Lower leg skin (tissue), 4 donors: ENCODE results near the gene SLC9A9. TPM values are rescaled to one million over a fixed set of nuclear protein-coding genes. Genes with fewer than 3 reads are reported as not detected.

ENCODE experiments used
- DNase-seq, 2 donors: peaks; one replicate each; pipeline ENCODE4 v3.0.0-alpha.2; 2019; ENCODE audit warnings: low spot score in 2 of 2
- H3K4me3 ChIP-seq: fragments of 200-600 bp; sonication (generic); 2 replicates; pipeline ENCODE4 v1.5.1; 2017; ENCODE audit warnings: mild to moderate bottlenecking, low read depth; ENCODE audit not compliant: poor library complexity, severe bottlenecking
- POLR2A ChIP-seq, 2 donors: fragments of 450-650 bp; IDR thresholded peaks; one replicate each; pipeline ENCODE4 v1.6.1; 2016 to 2017; ENCODE audit warnings: antibody characterized with exemption in 2 of 2, mild to moderate bottlenecking in 1 of 2, moderate library complexity in 1 of 2
- WGBS, 2 donors: methylation state at CpG; one replicate each; pipeline ENCODE4 v1.1.5; 2018; 5-methylcytosine and 5-hydroxymethylcytosine counted together
- intact Hi-C: fragments of 100-400 bp; cut with DNase I; formaldehyde crosslinking; loops from one replicate; pipeline ENCODE4 v1.15.0; 2023; ENCODE audit warnings: low total_unique reads
- total RNA-seq, 4 donors: library from RNA; depleted of rRNA; stranded (reverse); fragments of >200 nt; gene quantifications; one replicate each; pipeline ENCODE4 v1.1.0, GENCODE V29; 2016
- TF ChIP-seq, protein P1 (sequence below), 3 donors: fragments of 450-650 bp; IDR thresholded peaks; one replicate each; pipeline ENCODE4 v1.5.1; 2016; ENCODE audit warnings: antibody characterized with exemption in 3 of 3, mild to moderate bottlenecking in 3 of 3, moderate library complexity in 2 of 3

Gene SLC9A9
- total RNA-seq, 4 donors from 2014 or later, result 14.6 to 40.8 (median 23.7) TPM

DNA sequence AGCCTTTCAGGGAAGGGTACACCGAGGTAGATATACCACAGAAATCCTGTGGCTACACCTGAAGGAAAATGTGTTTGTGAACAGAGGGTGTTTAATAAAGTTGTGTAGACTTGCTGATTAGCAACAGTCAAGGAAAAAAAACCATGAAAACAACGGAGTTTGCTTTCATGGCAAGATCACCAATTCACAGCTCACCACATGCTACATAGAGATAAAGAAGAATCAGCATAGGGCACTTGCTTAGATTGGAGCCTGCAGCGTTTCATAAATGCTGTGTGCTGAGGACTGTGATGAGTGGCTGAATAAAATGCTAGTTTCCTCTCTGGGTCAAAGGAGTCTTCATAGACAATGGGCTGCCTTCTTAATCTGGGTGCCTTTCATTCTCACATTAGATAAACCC is 257.6 kb downstream of the SLC9A9 start:
- H3K4me3 ChIP-seq, result no peak overlapping the region
- WGBS, 2 donors, result 85 to 95% methylated on average over 3 of the region's 3 CpGs
- no peak for DNase-seq
- intact Hi-C loops, result no loop called here
- TF ChIP-seq POLR2A (IDR thresholded peaks at IDR 0.05), result no peak
- TF ChIP-seq, protein P1, sequence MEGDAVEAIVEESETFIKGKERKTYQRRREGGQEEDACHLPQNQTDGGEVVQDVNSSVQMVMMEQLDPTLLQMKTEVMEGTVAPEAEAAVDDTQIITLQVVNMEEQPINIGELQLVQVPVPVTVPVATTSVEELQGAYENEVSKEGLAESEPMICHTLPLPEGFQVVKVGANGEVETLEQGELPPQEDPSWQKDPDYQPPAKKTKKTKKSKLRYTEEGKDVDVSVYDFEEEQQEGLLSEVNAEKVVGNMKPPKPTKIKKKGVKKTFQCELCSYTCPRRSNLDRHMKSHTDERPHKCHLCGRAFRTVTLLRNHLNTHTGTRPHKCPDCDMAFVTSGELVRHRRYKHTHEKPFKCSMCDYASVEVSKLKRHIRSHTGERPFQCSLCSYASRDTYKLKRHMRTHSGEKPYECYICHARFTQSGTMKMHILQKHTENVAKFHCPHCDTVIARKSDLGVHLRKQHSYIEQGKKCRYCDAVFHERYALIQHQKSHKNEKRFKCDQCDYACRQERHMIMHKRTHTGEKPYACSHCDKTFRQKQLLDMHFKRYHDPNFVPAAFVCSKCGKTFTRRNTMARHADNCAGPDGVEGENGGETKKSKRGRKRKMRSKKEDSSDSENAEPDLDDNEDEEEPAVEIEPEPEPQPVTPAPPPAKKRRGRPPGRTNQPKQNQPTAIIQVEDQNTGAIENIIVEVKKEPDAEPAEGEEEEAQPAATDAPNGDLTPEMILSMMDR (IDR thresholded peaks at IDR 0.05), result no peak

DNA sequence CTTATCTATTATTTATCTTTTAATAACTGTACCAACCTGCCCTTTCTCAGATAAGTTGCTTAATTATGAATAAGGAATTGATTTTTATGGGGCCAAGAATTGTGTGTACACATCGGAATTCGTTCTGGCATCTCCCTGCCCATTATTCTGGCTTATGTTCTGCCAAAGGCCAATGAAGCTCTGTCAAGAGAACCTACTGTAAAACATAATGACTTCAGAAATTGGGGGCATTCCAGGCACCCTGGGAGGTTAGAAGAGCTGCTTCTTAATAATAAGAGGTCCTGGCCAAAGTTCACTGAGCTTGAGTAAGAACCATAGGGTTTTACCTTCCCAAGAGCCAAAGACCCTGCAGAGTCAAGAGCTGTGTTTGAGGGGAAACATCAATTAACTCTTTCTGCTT is 261.7 kb downstream of the SLC9A9 start:
- DNase-seq, result no peak
- intact Hi-C loops, result no loop called here
- 29 to 40% methylated on average over 2 of the region's 2 CpGs for WGBS, 2 donors
- TF ChIP-seq, protein P1 (IDR thresholded peaks at IDR 0.05), result no peak
- no peak for TF ChIP-seq POLR2A (IDR thresholded peaks at IDR 0.05)
- no peak overlapping the region for H3K4me3 ChIP-seq

DNA sequence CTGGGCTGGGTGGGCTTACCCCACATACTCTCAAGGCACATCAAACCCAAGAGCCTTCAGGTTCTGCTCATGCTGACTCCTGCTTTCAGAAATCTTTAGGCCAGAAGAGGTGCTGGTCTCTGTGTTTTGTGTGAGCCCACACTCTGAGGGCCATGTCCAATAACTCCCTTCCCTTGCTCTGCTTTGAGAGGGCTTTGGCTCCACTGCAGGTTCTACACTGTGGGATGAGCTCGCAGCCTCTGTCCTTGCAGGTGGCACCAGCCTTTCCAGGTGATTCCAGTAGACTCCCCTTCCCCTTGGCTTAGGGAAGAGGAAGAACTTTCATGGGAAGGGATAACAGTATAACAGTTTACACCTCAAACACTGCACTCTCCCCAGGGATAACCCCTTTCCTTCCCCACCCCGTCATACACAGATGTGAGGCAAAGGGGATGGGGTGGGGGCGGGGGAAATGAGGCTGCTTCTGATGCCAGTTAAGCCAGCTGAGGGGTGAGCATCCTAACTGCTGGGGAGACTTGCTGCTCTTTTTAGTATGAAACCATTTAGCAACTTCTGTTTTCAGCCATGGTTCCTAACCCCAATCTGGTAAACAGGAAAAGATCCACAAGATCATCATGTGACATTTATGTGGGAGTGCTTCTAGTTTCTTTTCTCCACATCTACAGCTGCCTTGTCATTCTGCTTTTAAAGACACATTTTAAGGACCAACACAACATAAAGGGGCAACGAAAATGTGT is 262.4 kb downstream of the SLC9A9 start:
- DNase-seq, result no peak
- TF ChIP-seq POLR2A (IDR thresholded peaks at IDR 0.05), result no peak
- TF ChIP-seq, protein P1 (IDR thresholded peaks at IDR 0.05), result no peak
- H3K4me3 ChIP-seq, result no peak overlapping the region
- intact Hi-C loops, result no loop called here
- 68 to 81% methylated on average over 4 of the region's 4 CpGs for WGBS, 2 donors

DNA sequence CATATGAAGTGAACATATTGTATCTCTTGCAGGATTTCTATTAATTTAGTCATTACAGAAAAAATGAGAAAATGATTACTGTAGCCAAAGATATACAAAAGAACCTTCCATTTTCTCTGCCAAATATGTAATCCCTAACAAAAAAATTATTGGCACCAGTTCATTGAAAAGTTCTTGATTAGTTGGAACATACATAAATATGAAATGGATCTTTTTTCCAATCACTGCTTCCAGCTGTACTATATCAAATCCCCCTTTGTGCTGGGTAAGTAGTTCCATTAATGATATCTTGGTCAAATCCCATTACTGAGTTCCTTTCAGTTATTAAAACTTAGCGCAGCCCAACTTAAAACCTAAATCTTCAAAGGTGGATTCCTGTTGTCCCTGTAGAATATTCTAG is 263.8 kb downstream of the SLC9A9 start:
- no peak for DNase-seq
- intact Hi-C loops, result no loop called here
- WGBS, 2 donors, result 81 to 87% methylated on average over 1 of the region's 1 CpG
- TF ChIP-seq, protein P1 (IDR thresholded peaks at IDR 0.05), result no peak
- no peak for TF ChIP-seq POLR2A (IDR thresholded peaks at IDR 0.05)
- H3K4me3 ChIP-seq, result no peak overlapping the region

DNA sequence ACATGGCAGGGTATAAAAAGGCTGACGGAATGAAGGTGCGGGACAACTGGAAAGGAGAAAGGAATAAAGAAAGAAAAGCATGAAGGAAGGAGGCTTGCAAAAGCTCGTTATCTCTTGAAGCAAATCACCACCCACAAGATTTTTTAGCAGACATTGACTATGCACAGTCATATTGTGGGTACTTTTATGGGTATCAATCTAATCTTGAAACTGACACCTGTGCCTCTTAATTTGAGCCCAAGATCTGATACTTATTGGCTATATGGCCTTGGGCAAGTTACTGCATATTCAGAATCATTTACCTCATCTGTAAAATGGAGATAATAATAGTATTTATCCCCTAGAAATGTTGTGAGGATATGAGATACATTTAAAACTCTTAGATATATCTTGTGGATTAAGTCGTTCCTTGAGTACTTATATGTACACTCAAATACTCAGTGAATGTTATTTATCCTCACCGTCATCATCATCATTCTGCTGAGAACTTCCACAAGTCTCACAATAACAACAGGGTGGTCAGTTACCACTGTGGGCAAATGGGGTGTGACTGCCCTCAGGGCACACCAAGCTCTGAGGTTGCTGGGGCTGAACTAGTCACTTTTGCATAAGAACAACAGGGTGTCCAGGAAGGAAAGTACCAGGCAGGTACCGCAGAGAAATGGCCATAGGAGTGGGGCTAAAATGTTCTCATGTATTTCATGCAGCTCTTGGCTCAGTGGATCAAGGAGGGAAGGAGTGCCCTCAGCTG is 266.1 kb downstream of the SLC9A9 start:
- intact Hi-C loops, result no loop called here
- TF ChIP-seq, protein P1 (IDR thresholded peaks at IDR 0.05), result no peak
- TF ChIP-seq POLR2A (IDR thresholded peaks at IDR 0.05), result no peak
- 92 to 95% methylated on average over 6 of the region's 6 CpGs for WGBS, 2 donors
- no peak overlapping the region for H3K4me3 ChIP-seq
- DNase-seq, result no peak
